MM.1S (cell line): ENCODE data around the gene CREB3L1.

Source experiments
- CTCF ChIP-seq: fragments of 300-600 bp; sonication (generic); IDR thresholded peaks from 2 replicates; pipeline ENCODE4 v1.5.1; 2016; ENCODE audit warnings: antibody characterized with exemption, low read length, mixed read lengths
- EZH2 ChIP-seq: fragments of 300-600 bp; sonication (generic); optimal IDR thresholded peaks from 2 replicates; pipeline ENCODE3; 2017; ENCODE audit warnings: low read depth, mild to moderate bottlenecking, antibody characterized with exemption, low read length, mixed read lengths
- EZH2phosphoT487 ChIP-seq: fragments of 300-600 bp; sonication (generic); IDR thresholded peaks from 2 replicates; pipeline ENCODE4 v1.6.1; 2018; ENCODE audit warnings: antibody characterized with exemption, low read length

- TF ChIP-seq CTCF (no peak), EZH2phosphoT487 (no peak), EZH2 (no peak)
Measured at GRCh38 chr11:46252373-46252914, 25.0 kb upstream of the CREB3L1 start.
